DMS114 treated with DMSO at 0.1 percent for 48 hours (cell line): ENCODE data around the gene P2RX2.

ENCODE experiments used
- DNase-seq: peaks from one replicate; lab custom pipeline; 2025; ENCODE audit not compliant: unreplicated experiment; lab: John Stamatoyannopoulos, UW

Gene P2RX2

GRCh38 chr12:132619386-132620112, 973 bp downstream of the P2RX2 start:
- DNase-seq = no peak

GRCh38 chr12:132620113-132620898, 1.7 kb downstream of the P2RX2 start:
- DNase-seq = no peak

DNA sequence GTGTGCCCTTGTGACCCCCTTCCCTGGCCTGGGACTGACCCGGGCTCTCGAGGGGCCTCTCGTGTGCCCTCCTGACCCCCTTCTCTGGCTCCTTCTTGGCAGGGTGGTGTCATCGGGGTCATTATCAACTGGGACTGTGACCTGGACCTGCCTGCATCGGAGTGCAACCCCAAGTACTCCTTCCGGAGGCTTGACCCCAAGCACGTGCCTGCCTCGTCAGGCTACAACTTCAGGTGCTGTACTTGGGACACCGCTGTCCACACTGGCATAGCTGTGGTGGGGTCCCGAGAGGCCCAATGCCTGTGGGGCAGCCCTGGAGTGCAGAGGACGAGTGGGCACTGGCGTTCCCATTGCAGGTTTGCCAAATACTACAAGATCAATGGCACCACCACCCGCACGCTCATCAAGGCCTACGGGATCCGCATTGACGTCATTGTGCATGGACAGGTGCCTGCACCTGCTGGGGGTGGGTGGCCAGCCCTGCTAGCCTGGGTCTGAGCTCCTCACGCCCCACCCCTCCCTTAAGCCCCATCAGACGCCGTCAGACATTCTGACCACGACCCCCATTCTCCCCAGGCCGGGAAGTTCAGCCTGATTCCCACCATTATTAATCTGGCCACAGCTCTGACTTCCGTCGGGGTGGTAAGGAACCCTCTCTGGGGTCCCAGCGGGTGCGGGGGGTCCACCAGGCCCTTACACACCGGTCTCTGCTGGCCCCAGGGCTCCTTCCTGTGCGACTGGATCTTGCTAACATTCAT, 2.5 kb downstream of the P2RX2 start:
- no peak for DNase-seq

- no peak for DNase-seq
Observed at GRCh38 chr12:132621657-132622435, 3.3 kb downstream of the P2RX2 start.

GRCh38 chr12:132622437-132623071, 4.0 kb downstream of the P2RX2 start:
- DNase-seq = no peak

DNA sequence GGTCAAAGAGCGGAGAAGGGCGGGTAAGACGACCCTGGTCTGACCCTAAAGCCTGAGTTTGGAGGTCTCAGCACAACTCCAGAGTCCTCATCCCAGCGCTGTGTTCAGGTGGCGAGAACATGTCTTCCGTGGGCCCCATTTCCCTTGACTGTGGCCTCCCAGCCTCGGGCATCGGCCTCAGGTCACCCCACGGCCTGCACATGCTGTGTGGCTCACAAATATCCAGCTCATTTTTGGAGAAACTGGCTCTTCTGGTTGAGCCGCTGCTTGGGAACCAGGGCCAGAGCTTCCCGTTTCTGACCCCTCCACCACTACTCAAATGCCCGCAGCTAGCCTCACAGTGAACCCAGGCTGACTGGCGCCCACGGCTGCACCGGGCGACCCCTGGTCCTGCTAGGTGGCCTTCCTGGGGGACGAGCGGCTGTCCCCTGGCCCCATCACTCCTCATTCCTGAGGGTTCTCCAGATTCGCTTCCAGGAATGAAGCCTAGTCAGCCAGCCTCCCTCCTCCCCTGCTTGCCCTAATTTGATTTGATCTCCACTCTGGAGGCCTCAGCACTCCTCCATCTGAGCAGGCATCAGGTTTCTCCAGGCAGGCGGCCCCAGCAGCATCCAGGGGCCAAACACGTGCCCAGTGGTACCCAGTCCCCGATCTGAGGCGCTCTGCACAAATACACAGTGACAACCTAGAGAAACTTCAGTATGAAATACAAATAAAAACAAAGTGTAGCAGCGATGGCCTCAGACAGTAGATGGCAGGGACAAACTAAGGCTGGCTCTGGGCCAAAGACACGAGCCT, 4.7 kb downstream of the P2RX2 start:
- DNase-seq = no peak

DNA sequence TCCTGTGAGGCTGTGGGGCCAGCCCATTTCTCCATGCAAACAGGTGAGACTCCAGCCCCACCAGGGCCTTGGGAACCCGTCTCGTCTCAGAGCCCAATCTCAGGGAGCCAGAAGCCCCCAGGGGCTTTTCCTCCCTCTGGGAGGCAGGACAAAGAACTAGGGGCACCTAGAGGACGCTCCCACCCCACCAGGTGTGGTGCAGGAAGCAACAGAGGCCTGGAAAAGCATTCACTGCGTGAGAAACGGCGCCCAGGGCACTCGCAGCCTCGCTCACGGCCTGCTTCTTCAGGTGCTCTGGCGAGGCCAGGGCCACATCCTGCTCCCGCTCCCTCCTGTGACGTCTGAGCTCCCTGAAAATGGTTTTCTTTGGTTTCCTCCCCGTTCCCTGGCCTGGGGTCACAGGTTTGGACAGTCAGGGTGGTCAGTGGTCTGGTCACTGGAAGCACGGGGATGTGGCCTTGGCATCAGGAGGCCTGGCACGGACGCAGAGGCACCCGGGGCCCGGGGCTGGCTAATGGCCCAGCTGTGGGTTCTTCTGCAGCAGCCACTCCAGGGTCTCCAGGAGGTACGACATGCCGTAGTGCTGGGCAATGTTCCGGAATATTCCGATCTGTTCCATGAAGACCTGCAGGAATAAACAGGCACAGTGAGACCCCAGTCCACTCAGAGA, 5.7 kb downstream of the P2RX2 start:
- DNase-seq = no peak

DNA sequence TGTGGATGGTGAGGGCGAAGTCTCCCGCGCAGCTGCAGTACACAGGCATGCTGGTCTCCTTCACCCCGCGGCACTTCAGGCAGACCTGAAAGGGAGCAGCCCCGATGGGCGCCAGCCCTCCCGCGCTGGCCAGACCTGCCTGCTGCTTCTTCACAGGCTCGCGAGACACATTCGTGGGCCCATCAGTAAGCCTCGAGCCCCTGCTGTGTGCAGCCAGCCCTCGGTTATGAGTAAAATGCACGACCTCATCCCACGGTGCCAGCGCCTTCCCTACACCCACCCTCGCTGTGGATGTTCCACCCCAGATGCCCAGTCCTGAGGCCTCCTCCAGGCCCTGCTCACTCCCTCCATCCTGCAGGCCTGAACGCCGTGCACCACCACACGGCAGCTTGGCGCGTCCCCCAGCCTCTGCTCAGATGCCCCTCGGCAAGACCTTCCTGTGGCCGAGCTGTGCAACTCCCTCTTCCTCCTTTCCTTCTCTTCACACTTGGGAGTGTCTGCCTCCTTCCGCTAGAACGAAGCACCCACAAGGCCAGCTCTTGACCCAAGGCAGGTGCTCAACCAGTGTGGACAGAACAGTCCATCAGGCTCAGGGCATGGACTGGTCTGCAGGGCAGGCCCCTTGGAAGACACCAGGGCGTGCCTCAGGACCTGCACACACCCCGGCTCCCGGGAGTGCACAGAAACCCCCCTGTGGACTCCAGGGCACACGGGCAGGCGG, 6.5 kb downstream of the P2RX2 start:
- DNase-seq = no peak

DNA sequence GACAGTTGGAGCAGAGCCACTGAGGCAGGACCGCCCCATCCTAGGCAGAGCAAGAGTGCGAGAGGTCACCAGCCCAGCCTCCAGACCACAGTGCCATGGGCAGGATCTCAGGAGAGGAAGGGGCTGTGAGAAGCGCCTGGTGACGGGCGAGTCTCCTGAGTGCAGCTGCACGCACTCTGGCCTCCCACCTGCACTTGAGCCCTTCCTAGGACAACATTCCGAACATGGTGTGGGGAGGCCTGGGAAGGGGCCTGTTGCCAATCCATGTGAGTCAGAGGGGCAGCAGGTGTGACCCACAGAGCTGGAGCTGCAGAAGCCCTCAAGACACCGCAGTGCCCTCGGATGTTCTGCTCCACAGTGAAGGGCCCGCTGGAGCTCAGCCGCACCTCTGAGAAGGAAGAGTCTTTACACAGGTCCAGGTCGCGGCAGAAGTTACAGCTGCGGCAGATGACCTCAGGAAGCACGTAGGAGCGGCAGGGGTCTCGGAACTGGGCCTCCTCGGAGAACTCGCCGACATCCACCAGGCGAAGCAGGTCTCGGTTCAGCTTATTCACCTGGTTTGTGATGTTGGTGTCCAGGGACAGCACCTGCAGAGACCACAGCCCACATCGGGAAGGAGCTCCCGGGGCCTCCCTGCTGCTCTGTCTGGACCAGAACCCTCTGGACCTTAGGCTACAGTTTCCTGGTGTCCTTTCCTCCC, 7.3 kb downstream of the P2RX2 start:
- no peak for DNase-seq

GRCh38 chr12:132629330-132629729, 10.8 kb downstream of the P2RX2 start:
- DNase-seq = no peak

GRCh38 chr12:132630672-132631071, 12.1 kb downstream of the P2RX2 start:
- no peak for DNase-seq

- no peak for DNase-seq
Observed at GRCh38 chr12:132631666-132632065, 13.1 kb downstream of the P2RX2 start.

DNA sequence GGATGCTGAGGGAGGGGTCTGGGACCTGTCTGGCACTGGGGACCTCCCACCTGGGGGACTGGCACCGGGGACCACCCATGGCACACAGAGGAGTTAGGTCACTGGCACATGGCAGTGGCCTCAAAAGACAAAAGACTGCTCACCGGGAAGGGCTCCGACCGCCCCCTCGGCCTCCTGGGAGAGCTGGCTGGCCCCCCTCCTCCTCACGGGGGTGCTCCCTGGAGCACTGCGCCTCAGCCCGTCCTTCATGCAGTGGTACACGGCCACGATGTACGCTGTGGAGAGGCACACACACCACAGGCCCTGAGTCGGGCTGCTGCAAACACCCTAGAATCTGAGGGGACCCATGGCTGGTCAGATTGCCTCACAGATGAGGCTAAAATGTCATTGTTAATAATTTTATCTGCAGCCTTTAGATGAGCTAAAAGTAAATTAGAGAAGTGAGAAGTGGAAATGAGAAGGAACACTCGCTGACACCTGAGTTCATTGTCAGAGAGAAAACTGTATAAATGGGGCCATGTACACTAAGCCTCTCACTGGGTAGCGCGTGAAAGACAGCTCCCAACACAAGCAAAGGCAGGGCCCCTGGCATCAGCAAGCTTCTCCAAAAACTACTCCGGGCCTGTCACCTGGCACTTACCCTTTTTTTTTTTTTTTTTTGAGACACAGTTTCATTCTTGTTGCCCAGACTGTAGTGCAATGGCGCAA, 14.1 kb downstream of the P2RX2 start:
- DNase-seq = no peak

DNA sequence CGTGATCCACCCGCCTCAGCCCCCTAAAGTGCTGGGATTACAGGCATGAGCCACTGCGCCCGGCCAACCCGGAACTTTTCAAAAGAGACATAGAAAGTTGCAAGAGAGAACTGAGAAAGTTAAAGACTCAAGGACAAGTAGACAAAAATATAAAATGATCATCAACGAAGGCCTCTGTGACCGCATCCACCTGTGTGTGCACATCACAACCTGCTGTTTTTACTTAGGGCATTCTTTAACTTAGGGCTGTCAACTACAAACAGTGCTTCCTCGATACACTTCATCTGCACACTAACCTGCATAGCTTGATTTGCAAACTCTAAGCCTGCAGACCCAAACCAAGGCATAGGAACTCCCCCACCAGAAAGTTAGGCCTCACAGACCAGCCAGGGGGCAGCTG, 14.8 kb downstream of the P2RX2 start:
- no peak for DNase-seq

GRCh38 chr12:132633901-132634300, 15.3 kb downstream of the P2RX2 start:
- DNase-seq = no peak

DNA sequence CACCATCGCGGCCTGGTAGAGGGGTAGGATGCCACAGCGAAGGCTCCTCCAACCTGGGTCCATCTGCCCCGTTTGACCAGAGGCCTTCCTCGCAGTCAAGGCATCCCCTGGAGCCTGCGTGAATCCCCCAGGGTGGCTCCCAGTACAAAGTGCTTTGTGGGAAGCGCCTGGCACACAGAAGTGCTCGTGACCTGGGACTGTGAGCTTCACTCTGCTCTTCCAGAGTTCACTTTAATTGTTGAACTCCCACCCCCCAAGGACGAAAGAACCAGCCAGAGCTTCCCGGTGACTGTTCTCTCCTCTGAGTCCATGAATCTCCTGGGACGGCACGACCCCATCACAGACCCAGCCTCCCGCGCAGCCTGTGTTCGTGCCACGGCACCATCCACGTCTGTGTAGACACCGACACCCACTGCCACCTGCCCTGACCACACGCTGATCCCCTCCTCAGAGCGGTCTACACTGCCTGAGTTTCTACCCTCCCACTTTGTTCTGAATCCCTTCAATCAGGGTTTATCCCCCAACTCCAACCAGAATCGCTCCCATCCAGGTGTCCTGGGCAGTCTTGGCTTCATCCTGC, 15.9 kb downstream of the P2RX2 start:
- DNase-seq = no peak
